HepG2 (cell line): Measurements from ENCODE around the gene SAP25. TPM values are rescaled to one million over a fixed set of nuclear protein-coding genes. Genes with fewer than 3 reads are reported as not detected.

Source experiments
- CCDC6 ChIP-seq: sonication (generic); formaldehyde crosslinking; IDR thresholded peaks from 2 replicates; pipeline ENCODE4 v1.8.1; 2022; ENCODE audit warnings: mild to moderate bottlenecking, missing genetic modification reagents, moderate library complexity
- FOSL2 ChIP-seq: sonication (generic); formaldehyde crosslinking; IDR thresholded peaks from 2 replicates; pipeline ENCODE4 v1.4.0; 2020; ENCODE audit warnings: missing genetic modification reagents
- FOXK2 ChIP-seq: fragments of 450-650 bp; IDR thresholded peaks from 2 replicates; pipeline ENCODE4 v1.6.1; 2016
- HNRNPK ChIP-seq: fragments of 200-400 bp; formaldehyde crosslinking; IDR thresholded peaks from 2 replicates; pipeline ENCODE4 v1.6.1; 2018; ENCODE audit warnings: low read length, low read depth, moderate library complexity, mild to moderate bottlenecking; ENCODE audit not compliant: poor library complexity, severe bottlenecking
- KLF12 ChIP-seq: sonication (generic); formaldehyde crosslinking; IDR thresholded peaks from 2 replicates; pipeline ENCODE4 v1.4.0; 2020; ENCODE audit warnings: missing genetic modification reagents, borderline replicate concordance
- NFYB ChIP-seq: sonication (generic); formaldehyde crosslinking; IDR thresholded peaks from 2 replicates; pipeline ENCODE4 v1.4.0; 2020; ENCODE audit warnings: missing genetic modification reagents
- NONO ChIP-seq, 2 experiments: fragments of 450-650 bp in 1 of 2; sonication (generic) in 1 of 2; formaldehyde crosslinking in 1 of 2; IDR thresholded peaks in 1 of 2; conservative IDR thresholded peaks in 1 of 2; 2 replicates each; pipeline versions ENCODE4 v1.6.1 to v1.8.0; 2017 to 2022; ENCODE audit warnings: mild to moderate bottlenecking in 1 of 2, missing genetic modification reagents in 1 of 2, moderate library complexity in 1 of 2
- RBM39 ChIP-seq: fragments of 200-400 bp; formaldehyde crosslinking; IDR thresholded peaks from one replicate; pipeline ENCODE4 v1.6.1; 2018; ENCODE audit warnings: antibody characterized with exemption, mild to moderate bottlenecking, low read depth, low read length; ENCODE audit not compliant: poor library complexity, severe bottlenecking
- SETDB1 ChIP-seq: sonication (generic); formaldehyde crosslinking; IDR thresholded peaks from 2 replicates; pipeline ENCODE4 v1.5.1; 2020; ENCODE audit warnings: missing genetic modification reagents, mild to moderate bottlenecking, borderline replicate concordance
- SIX1 ChIP-seq: sonication (generic); formaldehyde crosslinking; IDR thresholded peaks from 2 replicates; pipeline ENCODE4 v1.4.0; 2020; ENCODE audit warnings: missing genetic modification reagents, borderline replicate concordance
- SPEN ChIP-seq: sonication (generic); formaldehyde crosslinking; IDR thresholded peaks from 2 replicates; pipeline ENCODE4 v1.5.1; 2020; ENCODE audit warnings: low read depth, mild to moderate bottlenecking, missing genetic modification reagents
- TEAD2 ChIP-seq: sonication (generic); formaldehyde crosslinking; IDR thresholded peaks from 2 replicates; pipeline ENCODE4 v1.9.0; 2021; ENCODE audit warnings: missing genetic modification reagents
- ZBTB42 ChIP-seq: sonication (generic); formaldehyde crosslinking; IDR thresholded peaks from 2 replicates; pipeline ENCODE4 v1.5.0; 2020; ENCODE audit warnings: mild to moderate bottlenecking, missing genetic modification reagents
- ZEB1 ChIP-seq: IDR thresholded peaks from 2 replicates; pipeline ENCODE4 v1.6.1; 2012; ENCODE audit warnings: mild to moderate bottlenecking, low read depth, inconsistent platforms; ENCODE audit not compliant: insufficient replicate concordance
- ZNF543 ChIP-seq: sonication (generic); formaldehyde crosslinking; IDR thresholded peaks from 2 replicates; pipeline ENCODE4 v1.4.0; 2020; ENCODE audit warnings: mild to moderate bottlenecking, missing genetic modification reagents
- ZNF598 ChIP-seq: sonication (generic); formaldehyde crosslinking; IDR thresholded peaks from 2 replicates; pipeline ENCODE4 v1.5.1; 2020; ENCODE audit warnings: mild to moderate bottlenecking, missing genetic modification reagents, borderline replicate concordance
- ZNF747 ChIP-seq: sonication (generic); formaldehyde crosslinking; IDR thresholded peaks from 2 replicates; pipeline ENCODE4 v1.8.1; 2023; ENCODE audit warnings: missing genetic modification reagents, mild to moderate bottlenecking, borderline replicate concordance
- polyA plus RNA-seq, 8 experiments: library from polyadenylated mRNA; depleted of rRNA in 3 of 8; stranded (reverse) in 7 of 8; unstranded in 1 of 8; fragments of >200 nt; fragmentation: Illumina TruSeq in 4 of 8; extraction: Trizol in 4 of 8; gene quantifications; 2 replicates each; pipeline versions ENCODE4 v1.2.1 to v1.2.3, GENCODE V29; 2011 to 2016; ENCODE audit warnings: low read depth in 4 of 8, missing spikeins in 1 of 8, mixed read lengths in 1 of 8; ENCODE audit not compliant: insufficient read depth in 1 of 8
- total RNA-seq, 5 experiments: library from RNA; depleted of rRNA; stranded (reverse); fragments of >200 nt; fragmentation: Illumina TruSeq; extraction: Trizol; gene quantifications; 2 replicates each; pipeline ENCODE4 v1.2.3, GENCODE V29; 2016; ENCODE audit warnings: low read depth in 1 of 5
- TF ChIP-seq, protein P1 (sequence below), 2 experiments: sonication (generic) in 1 of 2; formaldehyde crosslinking in 1 of 2; IDR thresholded peaks; 2 replicates each; pipeline versions ENCODE4 v1.4.0 to v1.6.1; 2018 to 2020; ENCODE audit warnings: missing genetic modification reagents in 2 of 2, borderline replicate concordance in 1 of 2, low read depth in 1 of 2, mild to moderate bottlenecking in 1 of 2, missing biosample characterization in 1 of 2
- TF ChIP-seq, protein P2 (sequence below): sonication (generic); formaldehyde crosslinking; IDR thresholded peaks from 2 replicates; pipeline ENCODE4 v1.8.0; 2022; ENCODE audit warnings: missing genetic modification reagents, low read depth, mild to moderate bottlenecking, borderline replicate concordance
- TF ChIP-seq, protein P3 (sequence below): IDR thresholded peaks from 2 replicates; pipeline ENCODE4 v1.6.1; 2018; ENCODE audit warnings: missing genetic modification reagents, mild to moderate bottlenecking, missing compliant biosample characterization
- TF ChIP-seq, protein P4 (sequence below): IDR thresholded peaks from 2 replicates; pipeline ENCODE4 v1.6.1; 2016; ENCODE audit warnings: missing compliant biosample characterization, missing genetic modification reagents, borderline replicate concordance

SAP25 gene
- total and polyA plus RNA-seq, 2 of the 13 experiments (the other 11 are each of a cell fraction or from before 2014, with no cell fraction given): 0.15 to 0.20 TPM

DNA sequence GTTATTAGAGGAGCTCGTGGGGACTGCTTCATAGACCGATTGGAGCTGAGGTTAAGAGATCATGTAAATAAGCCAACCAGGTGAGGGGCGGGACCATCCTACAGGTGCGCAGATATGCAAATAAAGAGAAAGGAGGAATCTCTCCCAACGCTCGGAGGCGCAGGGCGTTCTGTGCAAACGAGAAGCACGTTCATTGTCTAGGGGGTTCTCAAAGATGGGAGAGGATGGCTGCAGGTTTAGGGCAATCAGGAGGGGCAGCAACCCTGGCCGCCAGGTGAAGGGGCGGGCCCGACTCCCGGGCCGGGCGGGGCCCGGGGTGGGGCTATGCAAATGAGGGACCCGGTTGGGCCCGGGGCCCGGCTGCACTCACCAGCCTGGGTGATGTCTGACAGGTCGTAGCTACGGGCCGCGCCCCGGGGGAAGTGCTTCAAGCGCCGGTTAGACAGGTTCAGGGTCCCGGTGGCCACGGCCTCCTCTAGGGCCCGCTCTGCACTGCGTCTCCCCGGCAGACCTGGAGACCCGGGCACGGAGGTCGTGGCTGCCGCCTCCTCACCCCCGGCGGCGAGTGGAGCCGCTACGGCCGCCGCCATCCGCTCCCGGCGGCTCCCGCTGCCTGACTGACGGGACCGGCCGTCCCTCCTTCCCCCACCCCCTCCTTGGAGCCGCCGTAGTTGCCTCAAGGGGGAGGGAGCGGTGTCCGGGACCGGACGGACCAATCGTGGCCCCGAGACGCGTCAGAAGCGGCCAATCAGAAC, 12.0 kb upstream of the SAP25 start, which contains the start of gene LRCH4 (continued):
- TF ChIP-seq ZBTB42 (CRISPR knock-in tag): no peak
- 0 out of 2 replicates have a peak, but pooled peaks have one; percentile 67 for TF ChIP-seq ZNF598 (CRISPR knock-in tag)
- TF ChIP-seq ZNF543 (CRISPR knock-in tag): peak; percentile 83
- peak; percentile 82 for TF ChIP-seq HNRNPK
- TF ChIP-seq FOSL2 (CRISPR knock-in tag): peak; percentile 28; the same call in 1 of the 2 replicates
- no peak for TF ChIP-seq SIX1
- peak; percentile 96 for TF ChIP-seq ZEB1
- TF ChIP-seq NONO (IDR thresholded peaks at IDR 0.05): no peak
- TF ChIP-seq NONO (CRISPR knock-in tag; conservative IDR thresholded peaks at IDR 0.05): peak; percentile 97
- TF ChIP-seq, protein P1, sequence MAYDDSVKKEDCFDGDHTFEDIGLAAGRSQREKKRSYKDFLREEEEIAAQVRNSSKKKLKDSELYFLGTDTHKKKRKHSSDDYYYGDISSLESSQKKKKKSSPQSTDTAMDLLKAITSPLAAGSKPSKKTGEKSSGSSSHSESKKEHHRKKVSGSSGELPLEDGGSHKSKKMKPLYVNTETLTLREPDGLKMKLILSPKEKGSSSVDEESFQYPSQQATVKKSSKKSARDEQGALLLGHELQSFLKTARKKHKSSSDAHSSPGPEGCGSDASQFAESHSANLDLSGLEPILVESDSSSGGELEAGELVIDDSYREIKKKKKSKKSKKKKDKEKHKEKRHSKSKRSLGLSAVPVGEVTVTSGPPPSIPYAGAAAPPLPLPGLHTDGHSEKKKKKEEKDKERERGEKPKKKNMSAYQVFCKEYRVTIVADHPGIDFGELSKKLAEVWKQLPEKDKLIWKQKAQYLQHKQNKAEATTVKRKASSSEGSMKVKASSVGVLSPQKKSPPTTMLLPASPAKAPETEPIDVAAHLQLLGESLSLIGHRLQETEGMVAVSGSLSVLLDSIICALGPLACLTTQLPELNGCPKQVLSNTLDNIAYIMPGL (CRISPR knock-in tag; IDR thresholded peaks at IDR 0.05; ENCODE audit: borderline replicate concordance in 1 of 2, low read depth in 1 of 2): peak in 1 of 2 experiments; percentile 41; a peak in 3 of 4 replicates
- TF ChIP-seq, protein P2, sequence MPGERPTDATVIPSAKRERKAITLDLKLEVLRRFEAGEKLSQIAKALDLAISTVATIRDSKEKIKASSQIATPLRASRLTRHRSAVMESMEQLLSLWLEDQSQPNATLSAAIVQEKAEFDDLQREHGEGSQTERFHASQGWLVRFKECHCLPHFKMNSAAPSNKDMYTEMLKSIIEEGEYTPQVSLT (CRISPR knock-in tag): no peak
- TF ChIP-seq, protein P3, sequence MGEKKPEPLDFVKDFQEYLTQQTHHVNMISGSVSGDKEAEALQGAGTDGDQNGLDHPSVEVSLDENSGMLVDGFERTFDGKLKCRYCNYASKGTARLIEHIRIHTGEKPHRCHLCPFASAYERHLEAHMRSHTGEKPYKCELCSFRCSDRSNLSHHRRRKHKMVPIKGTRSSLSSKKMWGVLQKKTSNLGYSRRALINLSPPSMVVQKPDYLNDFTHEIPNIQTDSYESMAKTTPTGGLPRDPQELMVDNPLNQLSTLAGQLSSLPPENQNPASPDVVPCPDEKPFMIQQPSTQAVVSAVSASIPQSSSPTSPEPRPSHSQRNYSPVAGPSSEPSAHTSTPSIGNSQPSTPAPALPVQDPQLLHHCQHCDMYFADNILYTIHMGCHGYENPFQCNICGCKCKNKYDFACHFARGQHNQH (CRISPR knock-in tag): peak; percentile 86
- TF ChIP-seq CCDC6 (CRISPR knock-in tag): 0 out of 2 replicates have a peak, but pooled peaks have one; percentile 49
- TF ChIP-seq NFYB (CRISPR knock-in tag): no peak
- TF ChIP-seq SETDB1 (CRISPR knock-in tag): no peak
- TF ChIP-seq SPEN (CRISPR knock-in tag): peak; percentile 89
- 0 out of 2 replicates have a peak, but pooled peaks have one; percentile 40 for TF ChIP-seq KLF12 (CRISPR knock-in tag)
- peak; percentile 77 for TF ChIP-seq RBM39
- no peak for TF ChIP-seq FOXK2
- TF ChIP-seq TEAD2: no peak
- TF ChIP-seq, protein P4, sequence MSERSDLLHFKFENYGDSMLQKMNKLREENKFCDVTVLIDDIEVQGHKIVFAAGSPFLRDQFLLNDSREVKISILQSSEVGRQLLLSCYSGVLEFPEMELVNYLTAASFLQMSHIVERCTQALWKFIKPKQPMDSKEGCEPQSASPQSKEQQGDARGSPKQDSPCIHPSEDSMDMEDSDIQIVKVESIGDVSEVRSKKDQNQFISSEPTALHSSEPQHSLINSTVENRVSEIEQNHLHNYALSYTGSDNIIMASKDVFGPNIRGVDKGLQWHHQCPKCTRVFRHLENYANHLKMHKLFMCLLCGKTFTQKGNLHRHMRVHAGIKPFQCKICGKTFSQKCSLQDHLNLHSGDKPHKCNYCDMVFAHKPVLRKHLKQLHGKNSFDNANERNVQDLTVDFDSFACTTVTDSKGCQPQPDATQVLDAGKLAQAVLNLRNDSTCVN: 0 out of 2 replicates have a peak, but pooled peaks have one; percentile 43
- TF ChIP-seq ZNF747 (CRISPR knock-in tag): peak; percentile 49; the same call in 1 of the 2 replicates
